ENCODE data around the gene CAMK1D. TPM values are rescaled to one million over a fixed set of nuclear protein-coding genes. Genes with fewer than 3 reads are reported as not detected.

CAMK1D gene
- total RNA-seq, 3 donors from 2014 or later (not counting 1 experiment from before 2014, with no cell fraction given): 44.2 to 56.4 (median 49.7) TPM

- no peaks in the 10 kb centered on the region for H3K9me3 Mint-ChIP-seq
- no peaks in the 10 kb centered on the region for H3K27me3 ChIP-seq (ENCODE audit: control insufficient read depth, insufficient read depth, low read length)
- no peaks in the 10 kb centered on the region for H3K9me3 ChIP-seq (ENCODE audit: control insufficient read depth, insufficient read depth, low read length)
- H3K4me3 Mint-ChIP-seq: no peak overlapping the region
- TF ChIP-seq CTCF (IDR thresholded peaks at IDR 0.05): no peak
- no peaks in the 10 kb centered on the region for H3K36me3 ChIP-seq (ENCODE audit: control insufficient read depth, insufficient read depth, low read length)
- DNase-seq: no peak
- 94% methylated on average over 8 of the region's 8 CpGs for WGBS (ENCODE audit: insufficient coverage)
- H3K4me1 ChIP-seq (ENCODE audit: control insufficient read depth, insufficient read depth, low read length): no peaks in the 10 kb centered on the region
- H3K4me3 ChIP-seq (ENCODE audit: low read length): no peak overlapping the region
- no peaks in the 10 kb centered on the region for H3K27me3 Mint-ChIP-seq (ENCODE audit: low read depth in 2 of 2)
- H3K27ac ChIP-seq (ENCODE audit: low read length): no peak overlapping the region
- H3K36me3 Mint-ChIP-seq: no peaks in the 10 kb centered on the region
- H3K27ac Mint-ChIP-seq: no peak overlapping the region
- peaks cover 8 to 15% of the 10 kb centered on the region in 2 donors for H3K4me1 Mint-ChIP-seq
- no peak for ATAC-seq
- intact Hi-C loops (cut with micrococcal nuclease): no loop called here
Observed at GRCh38 chr10:12684784-12685183, 335.4 kb downstream of the CAMK1D start.

GRCh38 chr10:12685261-12686058, 336.1 kb downstream of the CAMK1D start:
- no peak for TF ChIP-seq CTCF (IDR thresholded peaks at IDR 0.05)
- H3K4me1 ChIP-seq (ENCODE audit: control insufficient read depth, insufficient read depth, low read length): no peaks in the 10 kb centered on the region
- H3K27me3 Mint-ChIP-seq (ENCODE audit: low read depth in 2 of 2): no peaks in the 10 kb centered on the region
- H3K27me3 ChIP-seq (ENCODE audit: control insufficient read depth, insufficient read depth, low read length): no peaks in the 10 kb centered on the region
- H3K4me1 Mint-ChIP-seq: peaks cover 15 to 22% of the 10 kb centered on the region in 2 donors
- H3K4me3 ChIP-seq (ENCODE audit: low read length): no peak overlapping the region
- H3K36me3 ChIP-seq (ENCODE audit: control insufficient read depth, insufficient read depth, low read length): no peaks in the 10 kb centered on the region
- H3K4me3 Mint-ChIP-seq: no peak overlapping the region
- H3K9me3 ChIP-seq (ENCODE audit: control insufficient read depth, insufficient read depth, low read length): no peaks in the 10 kb centered on the region
- no peak for DNase-seq
- WGBS (ENCODE audit: insufficient coverage): 94% methylated on average over 8 of the region's 11 CpGs
- no peaks in the 10 kb centered on the region for H3K9me3 Mint-ChIP-seq
- intact Hi-C loops (cut with micrococcal nuclease): no loop called here
- ATAC-seq: no peak
- no peaks in the 10 kb centered on the region for H3K36me3 Mint-ChIP-seq
- no peak overlapping the region for H3K27ac ChIP-seq (ENCODE audit: low read length)
- H3K27ac Mint-ChIP-seq: no peak overlapping the region

- no peaks in the 10 kb centered on the region for H3K36me3 Mint-ChIP-seq
- DNase-seq (no peak), ATAC-seq (no peak)
- H3K36me3 ChIP-seq (ENCODE audit: control insufficient read depth, insufficient read depth, low read length): no peaks in the 10 kb centered on the region
- no peak for TF ChIP-seq CTCF (IDR thresholded peaks at IDR 0.05)
- intact Hi-C loops (cut with micrococcal nuclease): no loop called here
- H3K27me3 Mint-ChIP-seq (ENCODE audit: low read depth in 2 of 2): no peaks in the 10 kb centered on the region
- H3K27ac ChIP-seq (ENCODE audit: low read length): no peak overlapping the region
- H3K4me1 ChIP-seq (ENCODE audit: control insufficient read depth, insufficient read depth, low read length): no peaks in the 10 kb centered on the region
- whole genome bisulfite sequencing (ENCODE audit: insufficient coverage): 83% methylated on average over 3 of the region's 4 CpGs
- no peaks in the 10 kb centered on the region for H3K27me3 ChIP-seq (ENCODE audit: control insufficient read depth, insufficient read depth, low read length)
- H3K4me3 Mint-ChIP-seq: no peak overlapping the region
- no peak overlapping the region for H3K27ac Mint-ChIP-seq
- H3K4me3 ChIP-seq (ENCODE audit: low read length): no peak overlapping the region
- H3K9me3 ChIP-seq (ENCODE audit: control insufficient read depth, insufficient read depth, low read length): no peaks in the 10 kb centered on the region
- peaks cover 10 to 22% of the 10 kb centered on the region in 2 donors for H3K4me1 Mint-ChIP-seq
- H3K9me3 Mint-ChIP-seq: no peaks in the 10 kb centered on the region
Observed at GRCh38 chr10:12687996-12688395, 338.6 kb downstream of the CAMK1D start.

- Mint-ChIP-seq H3K4me1 (peaks cover 10 to 22% of the 10 kb centered on the region in 2 donors), H3K27ac (no peak overlapping the region), H3K36me3 (no peaks in the 10 kb centered on the region), H3K27me3 (ENCODE audit: low read depth in 2 of 2) (no peaks in the 10 kb centered on the region), H3K4me3 (no peak overlapping the region), H3K9me3 (no peaks in the 10 kb centered on the region)
- Histone ChIP-seq H3K4me1 (ENCODE audit: control insufficient read depth, insufficient read depth, low read length) (no peaks in the 10 kb centered on the region), H3K27me3 (ENCODE audit: control insufficient read depth, insufficient read depth, low read length) (no peaks in the 10 kb centered on the region), H3K9me3 (ENCODE audit: control insufficient read depth, insufficient read depth, low read length) (no peaks in the 10 kb centered on the region), H3K27ac (ENCODE audit: low read length) (no peak overlapping the region), H3K4me3 (ENCODE audit: low read length) (no peak overlapping the region), H3K36me3 (ENCODE audit: control insufficient read depth, insufficient read depth, low read length) (no peaks in the 10 kb centered on the region)
- DNase-seq (no peak), ATAC-seq (no peak)
- intact Hi-C loops (cut with micrococcal nuclease): no loop called here
- WGBS (ENCODE audit: insufficient coverage): 97% methylated on average over 6 of the region's 6 CpGs
- no peak for TF ChIP-seq CTCF (IDR thresholded peaks at IDR 0.05)
Observed at GRCh38 chr10:12689893-12690292, 340.5 kb downstream of the CAMK1D start.
